Measurements from ENCODE around the gene RHO.

- no peak for TF ChIP-seq EZH2 (IDR thresholded peaks at IDR 0.05; ENCODE audit: borderline replicate concordance)
- TF ChIP-seq, protein P1, sequence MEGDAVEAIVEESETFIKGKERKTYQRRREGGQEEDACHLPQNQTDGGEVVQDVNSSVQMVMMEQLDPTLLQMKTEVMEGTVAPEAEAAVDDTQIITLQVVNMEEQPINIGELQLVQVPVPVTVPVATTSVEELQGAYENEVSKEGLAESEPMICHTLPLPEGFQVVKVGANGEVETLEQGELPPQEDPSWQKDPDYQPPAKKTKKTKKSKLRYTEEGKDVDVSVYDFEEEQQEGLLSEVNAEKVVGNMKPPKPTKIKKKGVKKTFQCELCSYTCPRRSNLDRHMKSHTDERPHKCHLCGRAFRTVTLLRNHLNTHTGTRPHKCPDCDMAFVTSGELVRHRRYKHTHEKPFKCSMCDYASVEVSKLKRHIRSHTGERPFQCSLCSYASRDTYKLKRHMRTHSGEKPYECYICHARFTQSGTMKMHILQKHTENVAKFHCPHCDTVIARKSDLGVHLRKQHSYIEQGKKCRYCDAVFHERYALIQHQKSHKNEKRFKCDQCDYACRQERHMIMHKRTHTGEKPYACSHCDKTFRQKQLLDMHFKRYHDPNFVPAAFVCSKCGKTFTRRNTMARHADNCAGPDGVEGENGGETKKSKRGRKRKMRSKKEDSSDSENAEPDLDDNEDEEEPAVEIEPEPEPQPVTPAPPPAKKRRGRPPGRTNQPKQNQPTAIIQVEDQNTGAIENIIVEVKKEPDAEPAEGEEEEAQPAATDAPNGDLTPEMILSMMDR (IDR thresholded peaks at IDR 0.05; ENCODE audit: poor library complexity) = no peak
Observed at GRCh38 chr3:129522953-129523352, 5.5 kb upstream of the RHO start.
